ENCODE measurements around the gene MCF2L.
"Not testable (repeated sequence)": the region's sequence is repeated elsewhere in the genome, so short reads cannot be mapped to it uniquely, and the experiment has no call there.

- TF ChIP-seq, protein P1, sequence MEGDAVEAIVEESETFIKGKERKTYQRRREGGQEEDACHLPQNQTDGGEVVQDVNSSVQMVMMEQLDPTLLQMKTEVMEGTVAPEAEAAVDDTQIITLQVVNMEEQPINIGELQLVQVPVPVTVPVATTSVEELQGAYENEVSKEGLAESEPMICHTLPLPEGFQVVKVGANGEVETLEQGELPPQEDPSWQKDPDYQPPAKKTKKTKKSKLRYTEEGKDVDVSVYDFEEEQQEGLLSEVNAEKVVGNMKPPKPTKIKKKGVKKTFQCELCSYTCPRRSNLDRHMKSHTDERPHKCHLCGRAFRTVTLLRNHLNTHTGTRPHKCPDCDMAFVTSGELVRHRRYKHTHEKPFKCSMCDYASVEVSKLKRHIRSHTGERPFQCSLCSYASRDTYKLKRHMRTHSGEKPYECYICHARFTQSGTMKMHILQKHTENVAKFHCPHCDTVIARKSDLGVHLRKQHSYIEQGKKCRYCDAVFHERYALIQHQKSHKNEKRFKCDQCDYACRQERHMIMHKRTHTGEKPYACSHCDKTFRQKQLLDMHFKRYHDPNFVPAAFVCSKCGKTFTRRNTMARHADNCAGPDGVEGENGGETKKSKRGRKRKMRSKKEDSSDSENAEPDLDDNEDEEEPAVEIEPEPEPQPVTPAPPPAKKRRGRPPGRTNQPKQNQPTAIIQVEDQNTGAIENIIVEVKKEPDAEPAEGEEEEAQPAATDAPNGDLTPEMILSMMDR (IDR thresholded peaks at IDR 0.05), result not testable (repeated sequence)
- TF ChIP-seq POLR2A (IDR thresholded peaks at IDR 0.05), result not testable (repeated sequence)
Measured at GRCh38 chr13:113030259-113030640, 61.2 kb downstream of the MCF2L start.
